WTC11 (cell line): Measurements from ENCODE around the gene SERPINB6.

Experiments
- AFF4 ChIP-seq: sonication (generic); formaldehyde crosslinking; IDR thresholded peaks from 2 replicates; pipeline ENCODE4 v1.8.1; 2023; ENCODE audit warnings: mild to moderate bottlenecking, missing genetic modification reagents, borderline replicate concordance
- CTCF ChIP-seq: fragments of 200-600 bp; IDR thresholded peaks from 2 replicates; pipeline ENCODE4 v1.8.0; 2022; ENCODE audit warnings: antibody characterized with exemption
- ZBTB21 ChIP-seq: sonication (generic); formaldehyde crosslinking; IDR thresholded peaks from 2 replicates; pipeline ENCODE4 v1.8.1; 2023; ENCODE audit warnings: mild to moderate bottlenecking, missing genetic modification reagents, borderline replicate concordance

- no peak for TF ChIP-seq ZBTB21 (CRISPR knock-in tag)
- TF ChIP-seq CTCF = no peak
- no peak for TF ChIP-seq AFF4 (CRISPR knock-in tag)
Observed at GRCh38 chr6:2973676-2974075, 2.3 kb upstream of the SERPINB6 start.
